H1 (cell line): Measurements from ENCODE around the gene STIMATE. TPM values are rescaled to one million over a fixed set of nuclear protein-coding genes. Genes with fewer than 3 reads are reported as not detected.

Source experiments
- CBX8 ChIP-seq: fragments of 300-800, 300-1000 bp; sonication (generic); IDR thresholded peaks from 2 replicates; pipeline ENCODE4 v1.7.1; 2016; ENCODE audit warnings: low read depth, low read length, borderline replicate concordance
- CHD7 ChIP-seq: fragments of 300-600 bp; sonication (generic); IDR thresholded peaks from 2 replicates; pipeline ENCODE4 v1.7.1; 2012; ENCODE audit warnings: low read length, moderate library complexity, mild to moderate bottlenecking, inconsistent platforms; ENCODE audit not compliant: insufficient replicate concordance
- KDM1A ChIP-seq: fragments of 200-600, 300-600 bp; sonication (generic); IDR thresholded peaks from 2 replicates; pipeline ENCODE4 v1.7.1; 2016; ENCODE audit warnings: mild to moderate bottlenecking, low read length, borderline replicate concordance
- polyA plus RNA-seq, 7 experiments: library from polyadenylated mRNA; depleted of rRNA in 3 of 7; stranded (reverse) in 5 of 7; unstranded in 2 of 7; fragments of >200 nt in 5 of 7; fragments of 200-250 nt in 2 of 7; gene quantifications; 1 replicate in 5 of 7; 2 replicates in 1 of 7; 4 replicates in 1 of 7; pipeline versions ENCODE4 v1.2.1 to v1.2.3, GENCODE V29; 2011 to 2013; ENCODE audit warnings: missing spikeins in 2 of 7, mixed read lengths in 2 of 7
- total RNA-seq: library from RNA; stranded (reverse); fragmentation: NEBNext Ultra II Directional; extraction: Animal tissue kit (Norgen Biotek cat#: 25700); gene quantifications from 2 replicates; pipeline ENCODE4 v1.2.1, GENCODE V29; 2021
- TF ChIP-seq, protein P1 (sequence below): IDR thresholded peaks from 2 replicates; pipeline ENCODE4 v1.6.1; 2012; ENCODE audit warnings: inconsistent platforms

Gene STIMATE
- total and polyA plus RNA-seq, 2 of the 8 experiments (the other 6 are each of a cell fraction or from before 2014, with no cell fraction given): 17.5 to 22.1 TPM

DNA sequence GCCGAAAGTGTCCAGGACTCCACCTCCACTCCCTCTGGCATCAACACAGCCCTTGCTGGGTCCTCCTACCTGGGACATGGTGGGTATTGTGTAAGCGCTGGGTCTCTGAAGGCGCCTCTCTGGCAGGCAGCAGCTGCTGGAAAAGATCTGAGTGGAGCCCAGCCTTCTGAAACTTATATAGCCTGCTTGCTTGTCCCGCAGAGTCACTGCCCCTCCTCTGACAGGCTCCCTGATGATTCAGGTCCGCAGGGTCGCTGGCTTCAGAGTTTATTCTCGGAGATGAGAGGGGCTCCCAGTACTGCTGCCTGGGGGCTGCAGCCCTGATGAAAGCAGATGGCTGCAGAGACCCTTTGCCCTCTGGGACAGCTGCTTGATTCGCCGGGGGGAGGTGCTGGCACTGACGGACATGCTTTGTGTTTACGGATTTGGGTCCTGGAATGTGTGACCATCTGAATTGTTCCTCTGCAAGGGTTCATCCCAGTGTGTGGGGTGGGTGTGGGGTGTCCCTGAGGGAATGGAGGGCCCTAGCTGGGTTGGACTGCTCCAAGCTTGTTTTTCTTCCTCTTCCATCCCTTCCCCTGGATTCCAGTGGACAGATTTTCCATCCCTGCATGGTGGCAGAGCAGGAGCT, 62.4 kb downstream of the STIMATE start, which contains the start of gene MUSTN1 (continued):
- TF ChIP-seq CHD7: no peak
- TF ChIP-seq CBX8: no peak
- no peak for TF ChIP-seq KDM1A
- TF ChIP-seq, protein P1, sequence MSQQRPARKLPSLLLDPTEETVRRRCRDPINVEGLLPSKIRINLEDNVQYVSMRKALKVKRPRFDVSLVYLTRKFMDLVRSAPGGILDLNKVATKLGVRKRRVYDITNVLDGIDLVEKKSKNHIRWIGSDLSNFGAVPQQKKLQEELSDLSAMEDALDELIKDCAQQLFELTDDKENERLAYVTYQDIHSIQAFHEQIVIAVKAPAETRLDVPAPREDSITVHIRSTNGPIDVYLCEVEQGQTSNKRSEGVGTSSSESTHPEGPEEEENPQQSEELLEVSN: no peak
